ENCODE measurements around the gene TMC5.

- TF ChIP-seq CTCF (IDR thresholded peaks at IDR 0.05) (no peak), POLR2AphosphoS5 (IDR thresholded peaks at IDR 0.05) (no peak), EP300 (IDR thresholded peaks at IDR 0.05) (no peak), POLR2A (IDR thresholded peaks at IDR 0.05) (no peak)
Measured at GRCh38 chr16:19512297-19512696, 94.6 kb downstream of the TMC5 start.
